Upper lobe of left lung (tissue), 4 donors: ENCODE data around the gene DUSP15.

Experiments
- EP300 ChIP-seq, 4 donors: sonication (generic); formaldehyde crosslinking; IDR thresholded peaks; one replicate each; pipeline ENCODE4 v1.5.1; 2017; ENCODE audit warnings: antibody characterized with exemption in 4 of 4, control low read depth in 2 of 4
- POLR2A ChIP-seq, 4 donors: fragments of 450-650 bp; IDR thresholded peaks; one replicate each; pipeline ENCODE4 v1.5.1; 2016 to 2017; ENCODE audit warnings: antibody characterized with exemption in 4 of 4, mild to moderate bottlenecking in 2 of 4

DNA sequence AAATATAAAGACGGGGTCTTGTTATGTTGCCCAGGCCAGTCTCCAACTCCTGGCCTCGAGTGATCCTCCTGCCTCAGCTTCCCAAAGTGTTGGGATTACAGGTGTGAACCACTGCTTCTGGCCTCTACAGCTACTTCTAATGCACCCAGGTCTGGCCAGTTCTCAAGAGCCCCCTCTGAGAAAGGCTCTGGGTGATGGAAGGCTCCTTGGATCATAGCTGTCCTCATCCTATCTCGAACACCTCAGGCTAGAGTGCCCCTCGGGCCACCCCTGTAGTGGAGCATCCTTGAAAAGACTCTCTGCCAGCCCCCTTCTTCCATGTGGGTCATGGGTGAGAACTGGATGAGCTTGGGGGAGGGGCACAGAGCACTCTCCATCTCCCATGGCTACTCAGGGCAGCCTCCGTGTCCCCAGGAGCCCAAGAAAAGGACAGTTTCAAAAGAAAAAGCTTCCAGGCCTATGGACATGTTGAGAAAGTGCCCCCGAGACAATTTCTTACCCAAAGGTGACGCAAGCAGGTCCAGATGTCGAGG is 51.9 kb downstream of the DUSP15 start:
- no peak for TF ChIP-seq EP300 (IDR thresholded peaks at IDR 0.05)
- TF ChIP-seq POLR2A (IDR thresholded peaks at IDR 0.05) = no peak
